Ecto neural progenitor cell (in vitro differentiated cells): ENCODE data around the gene BLOC1S3.

Source experiments
- DNase-seq: peaks from one replicate; pipeline ENCODE4 v3.0.0-alpha.2; 2018; ENCODE audit warnings: low spot score

BLOC1S3 gene

GRCh38 chr19:45146741-45147205 lies 31.8 kb upstream of the BLOC1S3 start:
- DNase-seq = no peak

GRCh38 chr19:45147835-45148676 lies 30.5 kb upstream of the BLOC1S3 start:
- DNase-seq = no peak

GRCh38 chr19:45149129-45149528 lies 29.5 kb upstream of the BLOC1S3 start:
- DNase-seq = no peak

- DNase-seq = no peak
These were observed 28.4 kb upstream of the BLOC1S3 start for GRCh38 chr19:45150180-45150579.

GRCh38 chr19:45150751-45151281 lies 27.8 kb upstream of the BLOC1S3 start:
- no peak for DNase-seq

- no peak for DNase-seq
These were observed 27.3 kb upstream of the BLOC1S3 start for GRCh38 chr19:45151320-45151719.

- no peak for DNase-seq
These were observed 26.6 kb upstream of the BLOC1S3 start for GRCh38 chr19:45151821-45152503.

GRCh38 chr19:45152504-45153338 lies 25.9 kb upstream of the BLOC1S3 start:
- peak; percentile 70 for DNase-seq

- peak; percentile 80 for DNase-seq
These were observed 25.1 kb upstream of the BLOC1S3 start for GRCh38 chr19:45153339-45154063.

GRCh38 chr19:45154064-45154827 lies 24.3 kb upstream of the BLOC1S3 start:
- DNase-seq = no peak

- DNase-seq = no peak
These were observed 22.5 kb upstream of the BLOC1S3 start for GRCh38 chr19:45156011-45156630.

GRCh38 chr19:45156751-45157150 lies 21.8 kb upstream of the BLOC1S3 start:
- DNase-seq = no peak

- no peak for DNase-seq
These were observed 19.9 kb upstream of the BLOC1S3 start for GRCh38 chr19:45158503-45159209.

GRCh38 chr19:45159210-45159970 lies 19.2 kb upstream of the BLOC1S3 start:
- no peak for DNase-seq

- no peak for DNase-seq
These were observed 18.6 kb upstream of the BLOC1S3 start for GRCh38 chr19:45159971-45160324.

GRCh38 chr19:45160870-45161737 lies 17.5 kb upstream of the BLOC1S3 start, which contains the start of gene NKPD1:
NKPD1 (minus strand) TSS chr19:45160982; CDS start chr19:45160150, 832 bp downstream.
- no peak for DNase-seq

GRCh38 chr19:45161738-45162607 lies 16.6 kb upstream of the BLOC1S3 start:
- peak; percentile 80 for DNase-seq
